OCI-LY1 (cell line): Measurements from ENCODE around the gene DNAL4.

Source experiments
- H2AFZ ChIP-seq: fragments of 200-600 bp; sonication (generic), shearing (Covaris generic); 2 replicates; pipeline ENCODE4 v1.6.0; 2014; ENCODE audit warnings: antibody characterized with exemption, mild to moderate bottlenecking, low read length
- H3F3A ChIP-seq: fragments of 200-600 bp; sonication (generic), shearing (Covaris generic); 2 replicates; pipeline ENCODE4 v1.6.0; 2014; ENCODE audit warnings: mild to moderate bottlenecking, antibody characterized with exemption, low read length, moderate library complexity; ENCODE audit not compliant: insufficient read depth
- H3K27ac ChIP-seq: fragments of 200-600 bp; sonication (generic); 2 replicates; pipeline ENCODE4 v1.5.1; 2014; ENCODE audit warnings: low read length, mixed run types, mild to moderate bottlenecking, low read depth; ENCODE audit not compliant: poor library complexity, severe bottlenecking
- H3K27me3 ChIP-seq: fragments of 200-600 bp; sonication (generic); 2 replicates; pipeline ENCODE4 v1.6.0; 2014; ENCODE audit warnings: antibody characterized with exemption, mild to moderate bottlenecking, low read length, moderate library complexity; ENCODE audit not compliant: insufficient read depth
- H3K36me3 ChIP-seq: fragments of 200-600 bp; sonication (generic); 2 replicates; pipeline ENCODE4 v1.6.1; 2014; ENCODE audit warnings: mild to moderate bottlenecking, antibody characterized with exemption, low read length, moderate library complexity, mixed read lengths; ENCODE audit not compliant: insufficient read depth
- H3K4me1 ChIP-seq: fragments of 200-600 bp; sonication (generic); 2 replicates; pipeline ENCODE4 v1.5.1; 2014; ENCODE audit warnings: mild to moderate bottlenecking, low read length, moderate library complexity; ENCODE audit not compliant: insufficient read depth, severe bottlenecking
- H3K4me2 ChIP-seq: fragments of 200-600 bp; sonication (generic), shearing (Covaris generic); 2 replicates; pipeline ENCODE4 v1.6.1; 2014; ENCODE audit warnings: low read length
- H3K4me3 ChIP-seq: fragments of 200-600 bp; sonication (generic); 2 replicates; pipeline ENCODE4 v1.5.1; 2014; ENCODE audit warnings: low read length, low read depth, mild to moderate bottlenecking, mixed read lengths; ENCODE audit not compliant: poor library complexity, severe bottlenecking
- H3K79me2 ChIP-seq: fragments of 200-600 bp; shearing (Covaris generic); 2 replicates; pipeline ENCODE4 v1.6.1; 2016; ENCODE audit warnings: mixed run types, low read length, mixed read lengths; ENCODE audit not compliant: insufficient read depth
- H3K9ac ChIP-seq: fragments of 200-600 bp; sonication (generic), shearing (Covaris generic); 2 replicates; pipeline ENCODE4 v1.6.1; 2014; ENCODE audit warnings: mild to moderate bottlenecking, low read length, mixed read lengths
- H3K9me2 ChIP-seq: fragments of 200-600 bp; sonication (generic), shearing (Covaris generic); 2 replicates; pipeline ENCODE4 v1.6.1; 2014; ENCODE audit warnings: low read depth, mild to moderate bottlenecking, low read length, mixed read lengths
- H3K9me3 ChIP-seq: fragments of 200-600 bp; shearing (Covaris generic); 2 replicates; pipeline ENCODE4 v1.6.1; 2014; ENCODE audit warnings: low read length, mixed read lengths
- H4K20me1 ChIP-seq: fragments of 200-600 bp; sonication (generic), shearing (Covaris generic); 2 replicates; pipeline ENCODE4 v1.6.0; 2016; ENCODE audit warnings: mild to moderate bottlenecking, low read length; ENCODE audit not compliant: insufficient read depth
- CTCF ChIP-seq: fragments of 200-600 bp; sonication (generic), shearing (Covaris generic); IDR thresholded peaks from 2 replicates; pipeline ENCODE4 v1.5.1; 2017; ENCODE audit warnings: mild to moderate bottlenecking, antibody characterized with exemption, low read length, moderate library complexity, mixed read lengths
- EZH2 ChIP-seq: fragments of 200-600 bp; sonication (generic), shearing (Covaris generic); IDR thresholded peaks from 2 replicates; pipeline ENCODE4 v1.8.0; 2017; ENCODE audit warnings: borderline replicate concordance, mixed run types, mild to moderate bottlenecking, antibody characterized with exemption, low read length, moderate library complexity, mixed read lengths

Gene DNAL4

GRCh38 chr22:38793721-38794466 lies at the start of gene DNAL4:
Gene DNAL4, minus strand, starts transcription at chr22:38794143. Its CDS starts 11,412 bp downstream, at chr22:38782731.
- Histone ChIP-seq H3K4me3 (peak within 1 kb of the TSS; percentile 68), H3K4me1 (peaks cover 13% of the 10 kb centered on the region), H4K20me1 (no peaks in the 10 kb centered on the region), H2AFZ (peak within 1 kb of the TSS; percentile 84), H3K79me2 (no peaks in the 10 kb centered on the region), H3K9me2 (no peaks in the 10 kb centered on the region), H3K27ac (no peak within 1 kb of the TSS), H3K4me2 (peak within 1 kb of the TSS; percentile 77), H3K36me3 (no peaks in the 10 kb centered on the region), H3K27me3 (peaks cover 3% of the 10 kb centered on the region; the same call in 1 of the 2 replicates), H3F3A (no peaks in the 10 kb centered on the region), H3K9ac (peak within 1 kb of the TSS; percentile 52; the same call in 1 of the 2 replicates), H3K9me3 (no peaks in the 10 kb centered on the region)
- TF ChIP-seq CTCF (no peak), EZH2 (no peak)

- Histone ChIP-seq H3K9me3 (no peaks in the 10 kb centered on the region), H2AFZ (no peak overlapping the region), H3K9ac (no peak overlapping the region), H4K20me1 (no peaks in the 10 kb centered on the region), H3K4me1 (no peaks in the 10 kb centered on the region), H3K27me3 (no peaks in the 10 kb centered on the region), H3K79me2 (no peaks in the 10 kb centered on the region), H3F3A (no peaks in the 10 kb centered on the region), H3K27ac (no peak overlapping the region), H3K4me2 (no peak overlapping the region), H3K9me2 (no peaks in the 10 kb centered on the region), H3K4me3 (no peak overlapping the region), H3K36me3 (no peaks in the 10 kb centered on the region)
- TF ChIP-seq EZH2 (no peak), CTCF (no peak)
Measured at GRCh38 chr22:38843201-38843656, 49.3 kb upstream of the DNAL4 start.

GRCh38 chr22:38842512-38843200 lies 48.7 kb upstream of the DNAL4 start:
- Histone ChIP-seq H3K4me3 (no peak overlapping the region), H3K9me3 (no peaks in the 10 kb centered on the region), H3F3A (no peaks in the 10 kb centered on the region), H3K27ac (no peak overlapping the region), H3K79me2 (no peaks in the 10 kb centered on the region), H4K20me1 (no peaks in the 10 kb centered on the region), H2AFZ (no peak overlapping the region), H3K9me2 (no peaks in the 10 kb centered on the region), H3K4me1 (no peaks in the 10 kb centered on the region), H3K9ac (no peak overlapping the region), H3K4me2 (no peak overlapping the region), H3K27me3 (no peaks in the 10 kb centered on the region), H3K36me3 (no peaks in the 10 kb centered on the region)
- no peak for TF ChIP-seq CTCF
- TF ChIP-seq EZH2: no peak
